ENCODE measurements around the gene FNTB.

Gene FNTB

GRCh38 chr14:64948612-64949210 is 38.0 kb upstream of the FNTB start:
- TF ChIP-seq CTCF (IDR thresholded peaks at IDR 0.05) = no peak

GRCh38 chr14:64950889-64951288 is 35.8 kb upstream of the FNTB start:
- TF ChIP-seq CTCF (IDR thresholded peaks at IDR 0.05) = no peak

- TF ChIP-seq CTCF (IDR thresholded peaks at IDR 0.05) = no peak
These were observed 35.4 kb upstream of the FNTB start for GRCh38 chr14:64951291-64951690.

- no peak for TF ChIP-seq CTCF (IDR thresholded peaks at IDR 0.05)
These were observed 35.0 kb upstream of the FNTB start for GRCh38 chr14:64951724-64952123.

GRCh38 chr14:64952598-64953309 is 33.9 kb upstream of the FNTB start:
- no peak for TF ChIP-seq CTCF (IDR thresholded peaks at IDR 0.05)

- TF ChIP-seq CTCF (IDR thresholded peaks at IDR 0.05) = no peak
These were observed 33.4 kb upstream of the FNTB start for GRCh38 chr14:64953310-64953654.

- TF ChIP-seq CTCF (IDR thresholded peaks at IDR 0.05) = no peak
These were observed 33.0 kb upstream of the FNTB start for GRCh38 chr14:64953661-64954060.

Data from LNCAP (cell line).